ENCODE measurements around the gene RFX2. TPM values are rescaled to one million over a fixed set of nuclear protein-coding genes. Genes with fewer than 3 reads are reported as not detected.
A peak's percentile ranks its signal among the peaks of the same experiment; 100 is the strongest.

RFX2 gene
- total and polyA plus RNA-seq, 9 of the 15 experiments (the other 6 are each of a cell fraction or from before 2014, with no cell fraction given) = 3.6 to 18.7 (median 8.7) TPM

DNA sequence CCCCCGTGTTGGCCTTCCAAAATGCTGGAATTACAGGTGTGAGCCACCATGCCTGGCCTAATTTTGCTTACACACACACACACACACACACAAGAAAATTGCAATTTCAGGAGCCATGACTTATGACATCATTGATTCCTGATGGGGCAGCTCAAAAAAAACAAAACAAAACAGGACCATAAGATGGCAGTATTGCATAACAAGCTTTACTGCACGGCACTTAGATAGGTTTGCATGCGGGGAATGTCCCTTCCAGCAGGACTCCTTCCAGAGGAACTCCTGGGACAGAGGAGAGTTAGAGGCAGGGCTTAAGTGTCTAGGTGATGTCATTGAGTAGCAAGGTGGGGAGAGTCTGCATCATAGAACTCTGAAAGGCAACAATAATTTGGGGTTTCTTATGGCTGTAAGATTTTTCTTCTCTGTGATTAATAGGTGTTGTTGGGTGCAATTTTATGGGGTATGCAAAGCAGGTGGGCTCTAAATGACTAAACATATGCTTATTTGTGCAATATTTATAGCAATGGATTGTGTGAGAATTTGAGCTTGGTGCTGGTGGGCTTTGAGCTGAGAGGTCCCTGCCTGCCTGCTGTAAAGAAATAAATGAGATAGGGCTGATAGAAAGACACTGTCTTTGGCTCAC, 16.2 kb upstream of the RFX2 start (continued):
- no peak for TF ChIP-seq ZBTB11 (CRISPR knock-in tag; IDR thresholded peaks at IDR 0.05)
- peak; percentile 21; the same call in 1 of the 2 replicates for TF ChIP-seq LARP7 (IDR thresholded peaks at IDR 0.05)
- peak in 1 of 2 experiments; percentile 52; a peak in 1 of 4 replicates for TF ChIP-seq TBL1XR1 (IDR thresholded peaks at IDR 0.05; ENCODE audit: low read length in 2 of 2)
- no peak for TF ChIP-seq RUNX1 (IDR thresholded peaks at IDR 0.05; ENCODE audit: low read depth)
- no peak for TF ChIP-seq ZNF644 (tag; IDR thresholded peaks at IDR 0.05; ENCODE audit: low read depth)
- TF ChIP-seq, protein P1, sequence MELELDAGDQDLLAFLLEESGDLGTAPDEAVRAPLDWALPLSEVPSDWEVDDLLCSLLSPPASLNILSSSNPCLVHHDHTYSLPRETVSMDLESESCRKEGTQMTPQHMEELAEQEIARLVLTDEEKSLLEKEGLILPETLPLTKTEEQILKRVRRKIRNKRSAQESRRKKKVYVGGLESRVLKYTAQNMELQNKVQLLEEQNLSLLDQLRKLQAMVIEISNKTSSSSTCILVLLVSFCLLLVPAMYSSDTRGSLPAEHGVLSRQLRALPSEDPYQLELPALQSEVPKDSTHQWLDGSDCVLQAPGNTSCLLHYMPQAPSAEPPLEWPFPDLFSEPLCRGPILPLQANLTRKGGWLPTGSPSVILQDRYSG (tag; conservative IDR thresholded peaks at IDR 0.05; ENCODE audit: low read depth) = no peak
- no peak for TF ChIP-seq KLF6 (CRISPR knock-in tag; IDR thresholded peaks at IDR 0.05; ENCODE audit: borderline replicate concordance)
- TF ChIP-seq LCOR (CRISPR knock-in tag; IDR thresholded peaks at IDR 0.05) = no peak
- TF ChIP-seq FOXJ3 (CRISPR knock-in tag; IDR thresholded peaks at IDR 0.05) = no peak
- no peak for TF ChIP-seq ZNF717 (CRISPR knock-in tag; IDR thresholded peaks at IDR 0.05)
- TF ChIP-seq NBN (IDR thresholded peaks at IDR 0.05; ENCODE audit: low read depth) = peak; percentile 84
- no peak for TF ChIP-seq ZBTB8A (IDR thresholded peaks at IDR 0.05; ENCODE audit: partially characterized antibody)
- TF ChIP-seq, protein P2, sequence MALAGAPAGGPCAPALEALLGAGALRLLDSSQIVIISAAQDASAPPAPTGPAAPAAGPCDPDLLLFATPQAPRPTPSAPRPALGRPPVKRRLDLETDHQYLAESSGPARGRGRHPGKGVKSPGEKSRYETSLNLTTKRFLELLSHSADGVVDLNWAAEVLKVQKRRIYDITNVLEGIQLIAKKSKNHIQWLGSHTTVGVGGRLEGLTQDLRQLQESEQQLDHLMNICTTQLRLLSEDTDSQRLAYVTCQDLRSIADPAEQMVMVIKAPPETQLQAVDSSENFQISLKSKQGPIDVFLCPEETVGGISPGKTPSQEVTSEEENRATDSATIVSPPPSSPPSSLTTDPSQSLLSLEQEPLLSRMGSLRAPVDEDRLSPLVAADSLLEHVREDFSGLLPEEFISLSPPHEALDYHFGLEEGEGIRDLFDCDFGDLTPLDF (CRISPR knock-in tag; IDR thresholded peaks at IDR 0.05) = no peak
- no peak for TF ChIP-seq FOXJ2 (tag; IDR thresholded peaks at IDR 0.05)
- TF ChIP-seq KDM1A (IDR thresholded peaks at IDR 0.05) = no peak
- no peak for TF ChIP-seq RBM39 (optimal IDR thresholded peaks at IDR 0.05; ENCODE audit: low read depth, low read length)
- TF ChIP-seq HCFC1 (IDR thresholded peaks at IDR 0.05; ENCODE audit: low read depth, low read length) = peak; percentile 39; the same call in 1 of the 2 replicates
- peak; percentile 27 for TF ChIP-seq PHF20 (IDR thresholded peaks at IDR 0.05; ENCODE audit: partially characterized antibody)
- TF ChIP-seq GTF2A2 (tag; IDR thresholded peaks at IDR 0.05) = no peak
- TF ChIP-seq SAP30 (IDR thresholded peaks at IDR 0.05; ENCODE audit: borderline replicate concordance, insufficient read depth, low read depth, low read length, poor library complexity, severe bottlenecking) = no peak
- TF ChIP-seq ZNF253 (CRISPR knock-in tag; conservative IDR thresholded peaks at IDR 0.05) = no peak
- peak; percentile 90; the same call in 1 of the 2 replicates for TF ChIP-seq CBX1 (IDR thresholded peaks at IDR 0.05; ENCODE audit: low read depth)
- no peak for TF ChIP-seq RFX7 (CRISPR knock-in tag; IDR thresholded peaks at IDR 0.05)
